HEK293 (cell line): ENCODE measurements around the gene ECE1.

Experiments
- CTCF ChIA-PET: fragments of 350-600 bp; formaldehyde crosslinking; extraction: SDS; loops from one replicate; lab custom pipeline; 2021; ENCODE audit warnings: antibody characterized with exemption; lab: Yijun Ruan, JAX
- POLR2A ChIA-PET: fragments of 300-600 bp; formaldehyde crosslinking; extraction: SDS; loops from one replicate; lab custom pipeline; 2020; ENCODE audit warnings: antibody characterized with exemption, inconsistent platforms; lab: Yijun Ruan, JAX
- H3K27ac ChIP-seq: fragments of 200-500 bp; sonication (Bioruptor generic); 2 replicates; pipeline ENCODE4 v1.5.1; 2014; ENCODE audit warnings: low read depth, low read length, control low read depth, inconsistent platforms; ENCODE audit errors: extremely low read depth
- H3K36me3 ChIP-seq, 2 experiments: fragments of 200-500 bp in 1 of 2; sonication (Bioruptor generic) in 1 of 2; 1 replicate in 1 of 2; 2 replicates in 1 of 2; pipeline ENCODE4 v1.5.1; 2014 to 2017; ENCODE audit warnings: inconsistent platforms in 2 of 2, low read length in 2 of 2; ENCODE audit not compliant: control insufficient read depth in 2 of 2, insufficient read depth in 1 of 2
- H3K4me1 ChIP-seq: fragments of 200-500 bp; sonication (Bioruptor generic); 2 replicates; pipeline ENCODE4 v1.5.1; 2014; ENCODE audit warnings: mild to moderate bottlenecking, low read length, inconsistent platforms; ENCODE audit not compliant: control insufficient read depth, insufficient read depth
- H3K4me3 ChIP-seq: 2 replicates; pipeline ENCODE4 v1.5.1; 2011; ENCODE audit warnings: low read depth, mild to moderate bottlenecking, control low read depth, low read length, moderate library complexity
- H3K9me3 ChIP-seq: fragments of 200-500 bp; sonication (Bioruptor generic); 2 replicates; pipeline ENCODE4 v1.5.1; 2014; ENCODE audit warnings: low read depth, low read length, inconsistent platforms; ENCODE audit not compliant: control insufficient read depth, insufficient read depth
- BCL11B ChIP-seq: fragments of 450-650 bp; formaldehyde crosslinking; IDR thresholded peaks from 2 replicates; pipeline ENCODE4 v1.5.1; 2016; ENCODE audit warnings: low read depth, missing biosample characterization, missing genetic modification characterization
- FEZF1 ChIP-seq: fragments of 450-650 bp; formaldehyde crosslinking; IDR thresholded peaks from 2 replicates; pipeline ENCODE4 v1.5.1; 2016; ENCODE audit warnings: missing biosample characterization, missing genetic modification characterization
- GFI1B ChIP-seq: fragments of 450-650 bp; formaldehyde crosslinking; IDR thresholded peaks from 2 replicates; pipeline ENCODE4 v1.5.1; 2016; ENCODE audit warnings: missing biosample characterization, missing genetic modification characterization
- KLF10 ChIP-seq: fragments of 450-650 bp; IDR thresholded peaks from 2 replicates; pipeline ENCODE4 v1.5.1; 2018; ENCODE audit warnings: missing biosample characterization, mild to moderate bottlenecking, missing genetic modification characterization
- OSR2 ChIP-seq: fragments of 450-650 bp; formaldehyde crosslinking; IDR thresholded peaks from 2 replicates; pipeline ENCODE4 v1.5.1; 2016; ENCODE audit warnings: missing biosample characterization, missing genetic modification characterization
- SALL2 ChIP-seq: fragments of 450-650 bp; formaldehyde crosslinking; IDR thresholded peaks from 2 replicates; pipeline ENCODE4 v1.5.0; 2017; ENCODE audit warnings: missing biosample characterization, mild to moderate bottlenecking, missing genetic modification characterization, borderline replicate concordance
- SP7 ChIP-seq: fragments of 450-650 bp; formaldehyde crosslinking; IDR thresholded peaks from 2 replicates; pipeline ENCODE4 v1.5.1; 2016; ENCODE audit warnings: missing biosample characterization, missing genetic modification characterization
- TCF7L2 ChIP-seq: IDR thresholded peaks from 2 replicates; pipeline ENCODE4 v1.6.1; 2011; ENCODE audit warnings: low read depth, mild to moderate bottlenecking, inconsistent platforms, low read length, moderate library complexity, borderline replicate concordance
- ZBTB20 ChIP-seq: fragments of 450-650 bp; formaldehyde crosslinking; IDR thresholded peaks from 2 replicates; pipeline ENCODE4 v1.5.1; 2016; ENCODE audit warnings: missing biosample characterization, missing genetic modification characterization
- ZFP41 ChIP-seq: fragments of 450-650 bp; formaldehyde crosslinking; IDR thresholded peaks from 2 replicates; pipeline ENCODE4 v1.5.1; 2016; ENCODE audit warnings: missing biosample characterization, missing genetic modification characterization, borderline replicate concordance
- ZNF239 ChIP-seq: fragments of 450-650 bp; formaldehyde crosslinking; IDR thresholded peaks from 2 replicates; pipeline ENCODE4 v1.5.1; 2016; ENCODE audit warnings: missing biosample characterization, missing genetic modification characterization
- ZNF302 ChIP-seq: fragments of 450-650 bp; formaldehyde crosslinking; IDR thresholded peaks from 2 replicates; pipeline ENCODE4 v1.5.1; 2016; ENCODE audit warnings: missing biosample characterization, missing genetic modification characterization, low read depth
- ZNF341 ChIP-seq: fragments of 450-650 bp; formaldehyde crosslinking; IDR thresholded peaks from 2 replicates; pipeline ENCODE4; 2016; ENCODE audit warnings: low read depth, missing biosample characterization, missing genetic modification characterization
- ZNF521 ChIP-seq: fragments of 450-650 bp; formaldehyde crosslinking; IDR thresholded peaks from 2 replicates; pipeline ENCODE4 v1.5.1; 2017; ENCODE audit warnings: missing biosample characterization, mild to moderate bottlenecking, missing genetic modification characterization
- ZNF544 ChIP-seq: fragments of 450-650 bp; formaldehyde crosslinking; IDR thresholded peaks from 2 replicates; pipeline ENCODE4 v1.5.0; 2017; ENCODE audit warnings: missing biosample characterization, missing genetic modification characterization
- ZNF548 ChIP-seq: fragments of 450-650 bp; formaldehyde crosslinking; IDR thresholded peaks from 2 replicates; pipeline ENCODE4 v1.5.1; 2016; ENCODE audit warnings: missing biosample characterization, missing genetic modification characterization
- ZNF549 ChIP-seq: fragments of 450-650 bp; IDR thresholded peaks from 2 replicates; pipeline ENCODE4 v1.5.1; 2018; ENCODE audit warnings: missing biosample characterization, missing genetic modification characterization, mild to moderate bottlenecking, inconsistent platforms, moderate library complexity
- ZNF555 ChIP-seq: fragments of 450-650 bp; formaldehyde crosslinking; conservative IDR thresholded peaks from 2 replicates; pipeline ENCODE4 v1.5.1; 2017; ENCODE audit warnings: missing biosample characterization, mild to moderate bottlenecking, missing genetic modification characterization, inconsistent platforms
- ZNF561 ChIP-seq: fragments of 450-650 bp; IDR thresholded peaks from 2 replicates; pipeline ENCODE4 v1.5.1; 2018; ENCODE audit warnings: missing biosample characterization, missing genetic modification characterization, borderline replicate concordance
- ZNF596 ChIP-seq: fragments of 450-650 bp; IDR thresholded peaks from 2 replicates; pipeline ENCODE4 v1.5.0; 2018; ENCODE audit warnings: missing biosample characterization, mild to moderate bottlenecking, missing genetic modification characterization, moderate library complexity
- ZNF624 ChIP-seq: fragments of 450-650 bp; formaldehyde crosslinking; IDR thresholded peaks from 2 replicates; pipeline ENCODE4 v1.5.1; 2017; ENCODE audit warnings: missing biosample characterization, missing genetic modification characterization
- ZNF658 ChIP-seq: fragments of 450-650 bp; formaldehyde crosslinking; IDR thresholded peaks from 2 replicates; pipeline ENCODE4; 2016; ENCODE audit warnings: missing biosample characterization, missing genetic modification characterization
- ZNF670 ChIP-seq: fragments of 450-650 bp; formaldehyde crosslinking; IDR thresholded peaks from 2 replicates; pipeline ENCODE4 v1.5.1; 2016; ENCODE audit warnings: missing biosample characterization, missing genetic modification characterization, low read depth
- ZNF791 ChIP-seq: fragments of 450-650 bp; formaldehyde crosslinking; IDR thresholded peaks from 2 replicates; pipeline ENCODE4 v1.5.1; 2016; ENCODE audit warnings: missing biosample characterization, missing genetic modification characterization
- TF ChIP-seq, protein P1 (sequence below): fragments of 450-650 bp; formaldehyde crosslinking; IDR thresholded peaks from 2 replicates; pipeline ENCODE4 v1.5.1; 2016; ENCODE audit warnings: missing biosample characterization, missing genetic modification characterization
- TF ChIP-seq, protein P2 (sequence below): fragments of 450-650 bp; formaldehyde crosslinking; IDR thresholded peaks from 2 replicates; pipeline ENCODE4 v1.5.1; 2016; ENCODE audit warnings: missing biosample characterization, missing genetic modification characterization
- TF ChIP-seq, protein P3 (sequence below): fragments of 450-650 bp; formaldehyde crosslinking; IDR thresholded peaks from 2 replicates; pipeline ENCODE4 v1.5.1; 2017; ENCODE audit warnings: missing biosample characterization, missing genetic modification characterization
- TF ChIP-seq, protein P4 (sequence below): fragments of 450-650 bp; formaldehyde crosslinking; IDR thresholded peaks from 2 replicates; pipeline ENCODE4 v1.5.1; 2016; ENCODE audit warnings: missing biosample characterization, missing genetic modification characterization

The ECE1 gene

DNA sequence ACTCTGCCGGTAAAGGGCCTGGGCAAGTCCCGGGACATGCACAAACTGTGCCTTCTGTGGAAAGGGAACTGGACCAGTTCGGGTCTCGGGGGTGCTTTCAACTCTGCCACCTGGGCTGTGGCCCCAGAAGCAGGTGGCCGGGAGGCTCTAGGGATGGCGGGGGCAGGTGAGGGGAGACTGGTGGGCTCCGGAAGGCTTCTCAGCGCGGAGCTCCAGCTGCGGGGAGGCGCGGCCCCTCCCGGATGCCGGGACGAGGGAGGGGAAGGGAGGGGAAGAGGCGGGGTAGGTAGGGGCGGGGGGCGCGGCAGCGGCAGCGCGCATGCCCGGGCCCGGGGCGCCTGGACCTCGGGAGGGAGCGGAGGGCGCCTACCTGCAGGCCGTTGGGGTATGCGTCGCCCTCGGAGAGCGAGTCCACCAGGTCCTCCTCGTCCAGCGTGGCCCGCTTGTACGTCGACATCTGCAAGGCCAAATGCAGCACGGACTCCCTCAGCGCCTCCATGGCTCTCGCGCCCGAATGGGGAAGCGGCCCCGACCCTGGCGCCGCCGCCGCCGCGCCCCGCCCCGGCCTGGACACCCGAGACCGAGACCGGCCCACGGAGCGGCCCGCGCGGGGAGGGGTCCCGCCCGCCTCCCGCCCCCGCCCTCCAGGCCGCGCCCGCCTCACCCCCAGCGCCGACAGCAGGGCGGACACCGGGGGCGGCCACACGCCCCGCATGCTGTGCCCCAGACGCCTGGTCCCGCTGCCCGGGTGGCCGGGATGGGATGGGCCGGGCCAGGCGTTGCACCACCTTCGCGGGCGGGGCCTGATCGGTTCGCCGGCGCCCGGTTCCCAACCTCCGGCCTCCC lies at the start of gene ECE1:
TSS of gene ECE1 (minus strand) at position 764 of the 846 bp plus-strand sequence. CDS start at position 715, 49 bp downstream.
- H3K36me3 ChIP-seq: no peaks in the 10 kb centered on the region
- H3K9me3 ChIP-seq: no peaks in the 10 kb centered on the region
- peak within 1 kb of the TSS; percentile 70 for H3K4me3 ChIP-seq
- H3K4me1 ChIP-seq: peaks cover 4% of the 10 kb centered on the region; the same call in 1 of the 2 replicates
- CTCF ChIA-PET: interaction anchor here (1.2 to 4.1 kb wide), 2 partner anchors 19 to 79 kb away, joined by 8 to 33 read pairs; no protein-coding TSS in a partner anchor
- no peak within 1 kb of the TSS; the same call in 1 of the 2 replicates for H3K27ac ChIP-seq
- POLR2A ChIA-PET: no interaction called here
- no peak for TF ChIP-seq ZNF521
- no peak for TF ChIP-seq GFI1B (tag by site-specific recombination)
- TF ChIP-seq ZNF555 (tag by site-specific recombination): no peak
- TF ChIP-seq ZNF561: no peak; the same call in 1 of the 2 replicates
- no peak for TF ChIP-seq ZNF544 (tag by site-specific recombination)
- peak; percentile 62 for TF ChIP-seq KLF10
- TF ChIP-seq BCL11B: no peak
- no peak for TF ChIP-seq ZFP41 (tag by site-specific recombination)
- no peak for TF ChIP-seq ZNF624 (tag by site-specific recombination)
- TF ChIP-seq ZNF239 (tag by site-specific recombination): no peak
- no peak for TF ChIP-seq ZNF596 (tag by site-specific recombination)
- TF ChIP-seq, protein P1, sequence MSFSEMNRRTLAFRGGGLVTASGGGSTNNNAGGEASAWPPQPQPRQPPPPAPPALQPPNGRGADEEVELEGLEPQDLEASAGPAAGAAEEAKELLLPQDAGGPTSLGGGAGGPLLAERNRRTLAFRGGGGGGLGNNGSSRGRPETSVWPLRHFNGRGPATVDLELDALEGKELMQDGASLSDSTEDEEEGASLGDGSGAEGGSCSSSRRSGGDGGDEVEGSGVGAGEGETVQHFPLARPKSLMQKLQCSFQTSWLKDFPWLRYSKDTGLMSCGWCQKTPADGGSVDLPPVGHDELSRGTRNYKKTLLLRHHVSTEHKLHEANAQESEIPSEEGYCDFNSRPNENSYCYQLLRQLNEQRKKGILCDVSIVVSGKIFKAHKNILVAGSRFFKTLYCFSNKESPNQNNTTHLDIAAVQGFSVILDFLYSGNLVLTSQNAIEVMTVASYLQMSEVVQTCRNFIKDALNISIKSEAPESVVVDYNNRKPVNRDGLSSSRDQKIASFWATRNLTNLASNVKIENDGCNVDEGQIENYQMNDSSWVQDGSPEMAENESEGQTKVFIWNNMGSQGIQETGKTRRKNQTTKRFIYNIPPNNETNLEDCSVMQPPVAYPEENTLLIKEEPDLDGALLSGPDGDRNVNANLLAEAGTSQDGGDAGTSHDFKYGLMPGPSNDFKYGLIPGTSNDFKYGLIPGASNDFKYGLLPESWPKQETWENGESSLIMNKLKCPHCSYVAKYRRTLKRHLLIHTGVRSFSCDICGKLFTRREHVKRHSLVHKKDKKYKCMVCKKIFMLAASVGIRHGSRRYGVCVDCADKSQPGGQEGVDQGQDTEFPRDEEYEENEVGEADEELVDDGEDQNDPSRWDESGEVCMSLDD (tag by site-specific recombination): no peak
- no peak for TF ChIP-seq ZNF670 (tag by site-specific recombination)
- TF ChIP-seq SALL2: no peak
- no peak for TF ChIP-seq ZNF791 (tag by site-specific recombination)
- TF ChIP-seq ZNF548 (tag by site-specific recombination): no peak
- TF ChIP-seq, protein P2, sequence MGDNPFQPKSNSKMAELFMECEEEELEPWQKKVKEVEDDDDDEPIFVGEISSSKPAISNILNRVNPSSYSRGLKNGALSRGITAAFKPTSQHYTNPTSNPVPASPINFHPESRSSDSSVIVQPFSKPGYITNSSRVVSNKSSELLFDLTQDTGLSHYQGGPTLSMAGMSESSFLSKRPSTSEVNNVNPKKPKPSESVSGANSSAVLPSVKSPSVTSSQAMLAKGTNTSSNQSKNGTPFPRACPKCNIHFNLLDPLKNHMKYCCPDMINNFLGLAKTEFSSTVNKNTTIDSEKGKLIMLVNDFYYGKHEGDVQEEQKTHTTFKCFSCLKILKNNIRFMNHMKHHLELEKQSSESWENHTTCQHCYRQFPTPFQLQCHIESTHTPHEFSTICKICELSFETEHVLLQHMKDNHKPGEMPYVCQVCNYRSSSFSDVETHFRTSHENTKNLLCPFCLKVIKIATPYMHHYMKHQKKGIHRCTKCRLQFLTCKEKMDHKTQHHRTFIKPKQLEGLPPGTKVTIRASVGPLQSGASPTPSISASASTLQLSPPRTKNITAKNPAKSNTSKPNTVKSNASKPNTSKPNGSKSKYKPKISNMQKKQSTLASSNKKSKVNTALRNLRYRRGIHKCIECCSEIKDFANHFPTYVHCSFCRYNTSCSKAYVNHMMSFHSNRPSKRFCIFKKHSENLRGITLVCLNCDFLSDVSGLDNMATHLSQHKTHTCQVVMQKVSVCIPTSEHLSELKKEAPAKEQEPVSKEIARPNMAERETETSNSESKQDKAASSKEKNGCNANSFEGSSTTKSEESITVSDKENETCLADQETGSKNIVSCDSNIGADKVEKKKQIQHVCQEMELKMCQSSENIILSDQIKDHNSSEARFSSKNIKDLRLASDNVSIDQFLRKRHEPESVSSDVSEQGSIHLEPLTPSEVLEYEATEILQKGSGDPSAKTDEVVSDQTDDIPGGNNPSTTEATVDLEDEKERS (tag by site-specific recombination): no peak
- TF ChIP-seq ZNF549: no peak
- no peak for TF ChIP-seq ZNF341
- 0 out of 2 replicates have a peak, but pooled peaks have one; percentile 26 for TF ChIP-seq SP7 (tag by site-specific recombination)
- TF ChIP-seq, protein P3, sequence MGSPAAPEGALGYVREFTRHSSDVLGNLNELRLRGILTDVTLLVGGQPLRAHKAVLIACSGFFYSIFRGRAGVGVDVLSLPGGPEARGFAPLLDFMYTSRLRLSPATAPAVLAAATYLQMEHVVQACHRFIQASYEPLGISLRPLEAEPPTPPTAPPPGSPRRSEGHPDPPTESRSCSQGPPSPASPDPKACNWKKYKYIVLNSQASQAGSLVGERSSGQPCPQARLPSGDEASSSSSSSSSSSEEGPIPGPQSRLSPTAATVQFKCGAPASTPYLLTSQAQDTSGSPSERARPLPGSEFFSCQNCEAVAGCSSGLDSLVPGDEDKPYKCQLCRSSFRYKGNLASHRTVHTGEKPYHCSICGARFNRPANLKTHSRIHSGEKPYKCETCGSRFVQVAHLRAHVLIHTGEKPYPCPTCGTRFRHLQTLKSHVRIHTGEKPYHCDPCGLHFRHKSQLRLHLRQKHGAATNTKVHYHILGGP: no peak
- TF ChIP-seq, protein P4, sequence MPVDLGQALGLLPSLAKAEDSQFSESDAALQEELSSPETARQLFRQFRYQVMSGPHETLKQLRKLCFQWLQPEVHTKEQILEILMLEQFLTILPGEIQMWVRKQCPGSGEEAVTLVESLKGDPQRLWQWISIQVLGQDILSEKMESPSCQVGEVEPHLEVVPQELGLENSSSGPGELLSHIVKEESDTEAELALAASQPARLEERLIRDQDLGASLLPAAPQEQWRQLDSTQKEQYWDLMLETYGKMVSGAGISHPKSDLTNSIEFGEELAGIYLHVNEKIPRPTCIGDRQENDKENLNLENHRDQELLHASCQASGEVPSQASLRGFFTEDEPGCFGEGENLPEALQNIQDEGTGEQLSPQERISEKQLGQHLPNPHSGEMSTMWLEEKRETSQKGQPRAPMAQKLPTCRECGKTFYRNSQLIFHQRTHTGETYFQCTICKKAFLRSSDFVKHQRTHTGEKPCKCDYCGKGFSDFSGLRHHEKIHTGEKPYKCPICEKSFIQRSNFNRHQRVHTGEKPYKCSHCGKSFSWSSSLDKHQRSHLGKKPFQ (tag by site-specific recombination): no peak
- no peak for TF ChIP-seq OSR2 (tag by site-specific recombination)
- no peak for TF ChIP-seq TCF7L2
- TF ChIP-seq ZNF302 (tag by site-specific recombination): no peak
- no peak for TF ChIP-seq ZNF658 (tag by site-specific recombination)
- TF ChIP-seq FEZF1 (tag by site-specific recombination): no peak
- TF ChIP-seq ZBTB20: peak; percentile 73
